Mesendoderm (in vitro differentiated cells): ENCODE data around the gene SENP8.
"Not testable (repeated sequence)": the region's sequence is repeated elsewhere in the genome, so short reads cannot be mapped to it uniquely, and the experiment has no call there.

Experiments used
- DNase-seq: peaks from one replicate; pipeline ENCODE4 v3.0.0; 2013
- H2AK5ac ChIP-seq: 2 replicates; pipeline ENCODE4 v1.6.1; 2013; ENCODE audit warnings: low read length, inconsistent platforms
- H2BK120ac ChIP-seq: 2 replicates; pipeline ENCODE4 v1.6.1; 2013; ENCODE audit warnings: low read depth, mild to moderate bottlenecking, low read length, moderate library complexity, mixed read lengths
- H2BK15ac ChIP-seq: replicated peaks from 2 replicates; pipeline ENCODE4 v1.6.1; 2013; ENCODE audit warnings: low read depth, mild to moderate bottlenecking, moderate library complexity
- H2BK5ac ChIP-seq: 2 replicates; pipeline ENCODE4 v1.6.1; 2013; ENCODE audit warnings: low read length, inconsistent platforms
- H3K18ac ChIP-seq: 2 replicates; pipeline ENCODE4 v1.6.1; 2013; ENCODE audit warnings: mild to moderate bottlenecking, low read length, mixed read lengths
- H3K23ac ChIP-seq: one replicate; pipeline ENCODE4 v1.6.1; 2013; ENCODE audit warnings: low read length
- H3K27ac ChIP-seq: 2 replicates; pipeline ENCODE4 v1.5.1; 2013; ENCODE audit warnings: low read depth, mild to moderate bottlenecking, inconsistent platforms, low read length, moderate library complexity
- H3K27me3 ChIP-seq: 2 replicates; pipeline ENCODE4 v1.6.1; 2013; ENCODE audit warnings: low read length, control low read depth, mild to moderate bottlenecking, inconsistent platforms; ENCODE audit not compliant: insufficient read depth, poor library complexity
- H3K36me3 ChIP-seq: 2 replicates; pipeline ENCODE4 v1.6.1; 2013; ENCODE audit warnings: low read length, inconsistent platforms; ENCODE audit not compliant: control insufficient read depth, insufficient read depth
- H3K4ac ChIP-seq: one replicate; pipeline ENCODE4 v1.6.1; 2013; ENCODE audit warnings: low read depth, mild to moderate bottlenecking, low read length, moderate library complexity
- H3K4me1 ChIP-seq: 2 replicates; pipeline ENCODE4 v1.6.1; 2013; ENCODE audit warnings: low read depth, low read length, inconsistent platforms; ENCODE audit not compliant: control insufficient read depth
- H3K4me2 ChIP-seq: 2 replicates; pipeline ENCODE4 v1.6.1; 2013; ENCODE audit warnings: low read length
- H3K4me3 ChIP-seq: 2 replicates; pipeline ENCODE4 v1.5.1; 2013; ENCODE audit warnings: mild to moderate bottlenecking, low read length
- H3K56ac ChIP-seq: one replicate; pipeline ENCODE4 v1.6.1; 2013; ENCODE audit warnings: low read length
- H3K79me1 ChIP-seq: 2 replicates; pipeline ENCODE4 v1.6.1; 2013; ENCODE audit warnings: low read length, inconsistent platforms
- H3K79me2 ChIP-seq: 2 replicates; pipeline ENCODE4 v1.6.1; 2013; ENCODE audit warnings: mild to moderate bottlenecking, low read length; ENCODE audit not compliant: control insufficient read depth, insufficient read depth
- H3K9ac ChIP-seq: 2 replicates; pipeline ENCODE4 v1.6.1; 2013; ENCODE audit warnings: low read length, inconsistent platforms
- H4K5ac ChIP-seq: one replicate; pipeline ENCODE4 v1.6.1; 2013; ENCODE audit warnings: low read length
- H4K8ac ChIP-seq: one replicate; pipeline ENCODE4 v1.6.1; 2013; ENCODE audit warnings: low read depth, mild to moderate bottlenecking, control low read depth, low read length, moderate library complexity
- WGBS: extraction: QIAGEN DNeasy Blood & Tissue Kit; methylation state at CpG from one replicate; pipeline ENCODE4 v1.1.7; 2013; ENCODE audit warnings: low lambda C conversion rate, missing lambda C conversion rate; ENCODE audit not compliant: insufficient coverage; ENCODE audit errors: extremely low coverage; 5-methylcytosine and 5-hydroxymethylcytosine counted together

The SENP8 gene

GRCh38 chr15:72092006-72092405 lies 26.2 kb upstream of the SENP8 start:
- Histone ChIP-seq H3K9ac (no peak overlapping the region), H3K18ac (no peak overlapping the region), H3K4me1 (no peaks in the 10 kb centered on the region), H3K79me1 (no peaks in the 10 kb centered on the region), H4K5ac (no peak overlapping the region), H3K56ac (no peak overlapping the region), H3K36me3 (no peaks in the 10 kb centered on the region), H3K27ac (no peak overlapping the region), H2AK5ac (no peak overlapping the region), H2BK5ac (no peak overlapping the region), H3K4me2 (no peak overlapping the region), H3K4ac (no peak overlapping the region), H3K27me3 (no peaks in the 10 kb centered on the region), H3K79me2 (no peaks in the 10 kb centered on the region), H3K23ac (no peak overlapping the region), H2BK120ac (no peak overlapping the region), H4K8ac (no peak overlapping the region), H2BK15ac (no peak overlapping the region), H3K4me3 (no peak overlapping the region)
- WGBS = no CpG with 5 or more reads among the region's 3 CpGs
- DNase-seq = no peak

GRCh38 chr15:72092691-72093090 lies 25.5 kb upstream of the SENP8 start:
- H3K27me3 ChIP-seq = no peaks in the 10 kb centered on the region
- H3K4ac ChIP-seq = no peak overlapping the region
- H4K5ac ChIP-seq = no peak overlapping the region
- no peak overlapping the region for H3K18ac ChIP-seq
- no peak overlapping the region for H3K9ac ChIP-seq
- H3K23ac ChIP-seq = no peak overlapping the region
- no peaks in the 10 kb centered on the region for H3K79me1 ChIP-seq
- no peak overlapping the region for H3K4me2 ChIP-seq
- H3K79me2 ChIP-seq = no peaks in the 10 kb centered on the region
- H2BK5ac ChIP-seq = no peak overlapping the region
- H3K4me3 ChIP-seq = no peak overlapping the region
- no peak overlapping the region for H2BK120ac ChIP-seq
- H3K27ac ChIP-seq = no peak overlapping the region
- no peak for DNase-seq
- H3K36me3 ChIP-seq = no peaks in the 10 kb centered on the region
- no peak overlapping the region for H4K8ac ChIP-seq
- no peak overlapping the region for H2BK15ac ChIP-seq
- H2AK5ac ChIP-seq = no peak overlapping the region
- H3K4me1 ChIP-seq = no peaks in the 10 kb centered on the region
- no peak overlapping the region for H3K56ac ChIP-seq

- H2BK120ac ChIP-seq = no peak overlapping the region
- no peak overlapping the region for H3K27ac ChIP-seq
- H3K36me3 ChIP-seq = no peaks in the 10 kb centered on the region
- no peak overlapping the region for H3K4me2 ChIP-seq
- H3K18ac ChIP-seq = no peak overlapping the region
- no peaks in the 10 kb centered on the region for H3K79me1 ChIP-seq
- no peaks in the 10 kb centered on the region for H3K27me3 ChIP-seq
- no peak overlapping the region for H4K8ac ChIP-seq
- H4K5ac ChIP-seq = no peak overlapping the region
- no peak overlapping the region for H2AK5ac ChIP-seq
- no peak overlapping the region for H2BK15ac ChIP-seq
- no peak overlapping the region for H3K9ac ChIP-seq
- WGBS = no CpG with 5 or more reads among the region's 1 CpG
- no peaks in the 10 kb centered on the region for H3K79me2 ChIP-seq
- H3K56ac ChIP-seq = no peak overlapping the region
- no peak overlapping the region for H3K4ac ChIP-seq
- H3K4me1 ChIP-seq = no peaks in the 10 kb centered on the region
- no peak overlapping the region for H3K23ac ChIP-seq
- H3K4me3 ChIP-seq = no peak overlapping the region
- no peak overlapping the region for H2BK5ac ChIP-seq
- DNase-seq = no peak
Observed at GRCh38 chr15:72096796-72097195, 21.4 kb upstream of the SENP8 start.

- H3K27ac ChIP-seq = no peak overlapping the region
- no peaks in the 10 kb centered on the region for H3K27me3 ChIP-seq
- H4K8ac ChIP-seq = no peak overlapping the region
- H3K4ac ChIP-seq = no peak overlapping the region
- no peaks in the 10 kb centered on the region for H3K79me2 ChIP-seq
- no peak overlapping the region for H3K56ac ChIP-seq
- no peak overlapping the region for H2BK120ac ChIP-seq
- no peak overlapping the region for H3K18ac ChIP-seq
- no peak overlapping the region for H3K23ac ChIP-seq
- no peak overlapping the region for H2AK5ac ChIP-seq
- H3K9ac ChIP-seq = no peak overlapping the region
- H3K4me1 ChIP-seq = no peaks in the 10 kb centered on the region
- no peak overlapping the region for H2BK5ac ChIP-seq
- H2BK15ac ChIP-seq = no peak overlapping the region
- no peak overlapping the region for H3K4me2 ChIP-seq
- H4K5ac ChIP-seq = no peak overlapping the region
- H3K4me3 ChIP-seq = no peak overlapping the region
- no peaks in the 10 kb centered on the region for H3K79me1 ChIP-seq
- H3K36me3 ChIP-seq = no peaks in the 10 kb centered on the region
- DNase-seq = no peak
Observed at GRCh38 chr15:72098040-72098439, 20.2 kb upstream of the SENP8 start.

GRCh38 chr15:72099155-72099554 lies 19.0 kb upstream of the SENP8 start:
- no peak overlapping the region for H3K4me3 ChIP-seq
- H3K79me1 ChIP-seq = no peaks in the 10 kb centered on the region
- H3K4me1 ChIP-seq = no peaks in the 10 kb centered on the region
- H3K56ac ChIP-seq = no peak overlapping the region
- no peaks in the 10 kb centered on the region for H3K36me3 ChIP-seq
- no peak overlapping the region for H3K23ac ChIP-seq
- no peak overlapping the region for H4K8ac ChIP-seq
- H3K4me2 ChIP-seq = no peak overlapping the region
- no peak overlapping the region for H4K5ac ChIP-seq
- WGBS = no CpG with 5 or more reads among the region's 4 CpGs
- H3K27me3 ChIP-seq = no peaks in the 10 kb centered on the region
- DNase-seq = no peak
- H3K27ac ChIP-seq = no peak overlapping the region
- H3K18ac ChIP-seq = no peak overlapping the region
- no peaks in the 10 kb centered on the region for H3K79me2 ChIP-seq
- H3K4ac ChIP-seq = no peak overlapping the region
- no peak overlapping the region for H3K9ac ChIP-seq
- H2BK120ac ChIP-seq = no peak overlapping the region
- no peak overlapping the region for H2AK5ac ChIP-seq
- no peak overlapping the region for H2BK15ac ChIP-seq
- no peak overlapping the region for H2BK5ac ChIP-seq

GRCh38 chr15:72100551-72100950 lies 17.7 kb upstream of the SENP8 start:
- H4K5ac ChIP-seq, H2BK120ac ChIP-seq, H3K79me1 ChIP-seq, H3K79me2 ChIP-seq, H4K8ac ChIP-seq, H3K4ac ChIP-seq, H3K9ac ChIP-seq, H3K4me1 ChIP-seq, H3K23ac ChIP-seq, H2BK15ac ChIP-seq, H3K27ac ChIP-seq, H3K56ac ChIP-seq, H2AK5ac ChIP-seq, H2BK5ac ChIP-seq, H3K18ac ChIP-seq, H3K27me3 ChIP-seq, DNase-seq, H3K4me3 ChIP-seq, H3K36me3 ChIP-seq, H3K4me2 ChIP-seq: not testable (repeated sequence)
- no CpG with 5 or more reads among the region's 33 CpGs for WGBS
